ENCODE measurements around the gene COL27A1. TPM values are rescaled to one million over a fixed set of nuclear protein-coding genes. Genes with fewer than 3 reads are reported as not detected.
A peak's percentile ranks its signal among the peaks of the same experiment; 100 is the strongest.

COL27A1 gene
- total and polyA plus RNA-seq, 4 donors, result 1.9 to 59.4 (median 45.6) TPM

DNA sequence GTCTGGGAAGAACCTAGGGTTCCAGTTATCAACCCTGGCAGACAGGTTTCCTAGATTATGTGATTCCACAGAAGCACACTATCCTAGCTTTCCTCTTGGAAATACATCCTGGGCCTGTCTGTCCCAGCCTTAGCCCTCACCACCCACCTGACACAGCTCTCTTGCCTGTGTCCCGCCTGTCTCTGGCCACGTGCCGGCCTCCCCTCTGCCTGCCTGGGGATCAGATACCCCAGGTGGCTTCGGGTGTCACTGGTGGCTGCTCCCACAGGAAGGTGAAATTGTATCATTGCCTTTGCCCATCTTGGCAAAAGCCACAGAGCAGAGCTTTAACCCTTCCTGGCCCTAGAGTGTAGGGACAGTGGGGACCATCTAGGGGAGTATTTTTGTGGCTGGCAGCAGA lies 6.2 kb downstream of the COL27A1 start:
- Histone ChIP-seq H3K4me3 (ENCODE audit: low read length in 2 of 2) (no peak overlapping the region), H3K9me3 (ENCODE audit: control insufficient read depth, low read length) (no peaks in the 10 kb centered on the region), H3K4me1 (ENCODE audit: control insufficient read depth in 1 of 2, insufficient read depth in 2 of 2, low read length in 2 of 2) (no peaks in the 10 kb centered on the region), H3K27me3 (ENCODE audit: control insufficient read depth in 1 of 2, insufficient read depth in 2 of 2, low read length in 1 of 2) (no peaks in the 10 kb centered on the region), H3K36me3 (ENCODE audit: control insufficient read depth in 1 of 2, insufficient read depth in 2 of 2, low read length in 1 of 2) (no peaks in the 10 kb centered on the region), H3K27ac (ENCODE audit: low read depth in 1 of 2, low read length in 2 of 2) (no peak overlapping the region)
- WGBS, 2 donors, result 63 to 69% methylated on average over 4 of the region's 4 CpGs
- ATAC-seq (ENCODE audit: low FRiP score) (no peak), DNase-seq (no peak)
- intact Hi-C loops (cut with DNase I), result loop anchor here in 1 of 2 donors (5.0 kb wide), 1 partner anchor 46 kb away; no protein-coding TSS in a partner anchor

DNA sequence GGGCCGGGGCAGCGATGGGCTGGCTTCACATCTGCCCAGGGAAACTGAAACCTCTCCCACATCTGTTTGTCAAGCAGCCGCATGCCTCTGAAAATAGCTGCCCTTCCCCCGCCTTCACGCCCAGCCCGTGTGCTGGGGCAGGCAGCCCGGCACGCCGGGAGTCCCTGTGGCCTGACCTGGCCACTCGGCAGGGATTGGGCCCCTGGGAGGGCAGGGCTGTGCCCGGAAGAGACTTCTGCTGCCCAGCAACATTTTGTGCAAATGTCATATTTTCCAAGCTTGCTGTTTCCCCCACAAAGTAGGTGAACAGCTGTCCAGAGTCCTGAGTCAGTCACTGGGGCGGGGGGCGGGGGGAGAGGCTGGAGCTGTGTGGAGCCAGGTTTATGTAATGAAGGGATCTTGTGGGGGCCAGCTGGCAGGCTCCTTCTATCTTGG lies 8.2 kb downstream of the COL27A1 start:
- no peak overlapping the region for H3K4me3 ChIP-seq (ENCODE audit: low read length in 2 of 2)
- intact Hi-C loops (cut with DNase I), result loop anchor here in 1 of 2 donors (5.0 kb wide), 1 partner anchor 44 kb away; no protein-coding TSS in a partner anchor
- DNase-seq, result peak; percentile 81 to 92

DNA sequence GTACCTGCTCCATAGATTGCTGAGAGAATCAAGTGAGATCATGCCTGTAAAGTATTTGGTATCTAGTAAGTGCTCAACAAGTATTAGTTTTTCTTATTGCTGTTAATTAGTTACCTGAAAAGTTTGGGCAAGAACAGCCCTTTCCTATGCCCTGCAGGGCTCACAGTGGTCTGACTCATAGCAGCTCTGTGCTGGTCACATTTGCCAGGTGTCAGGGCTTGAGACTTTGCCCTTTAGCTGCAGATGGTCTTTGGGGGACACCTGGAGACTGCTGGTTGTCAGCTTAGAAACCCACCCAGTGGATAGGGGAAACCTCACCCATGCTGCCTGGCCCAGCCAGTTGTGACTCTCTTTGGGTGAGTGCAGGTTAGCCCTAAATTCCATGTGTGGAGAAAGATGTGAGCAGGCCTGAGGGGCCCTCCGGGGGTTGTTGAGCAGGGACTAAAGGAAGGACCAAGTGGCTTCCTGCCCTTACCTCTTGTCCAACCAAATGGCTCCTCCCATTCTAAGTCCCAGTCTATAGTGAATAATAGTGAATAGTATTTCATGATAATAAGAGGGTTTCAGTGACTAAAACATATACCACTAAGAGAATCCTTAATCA lies 9.0 kb downstream of the COL27A1 start:
- peak overlapping the region in 1 of 2 donors; percentile 49 for H3K27ac ChIP-seq (ENCODE audit: low read depth in 1 of 2, low read length in 2 of 2)
- WGBS, 2 donors, result 67 to 81% methylated on average over 1 of the region's 1 CpG
- DNase-seq, result peak in 1 of 2 donors; percentile 65
- no peak for ATAC-seq (ENCODE audit: low FRiP score)
- no peaks in the 10 kb centered on the region for H3K4me1 ChIP-seq (ENCODE audit: control insufficient read depth in 1 of 2, insufficient read depth in 2 of 2, low read length in 2 of 2)
- no peak overlapping the region for H3K4me3 ChIP-seq (ENCODE audit: low read length in 2 of 2)
- intact Hi-C loops (cut with DNase I), result loop anchor here in 1 of 2 donors (5.0 kb wide), 1 partner anchor 43 kb away; no protein-coding TSS in a partner anchor
- H3K36me3 ChIP-seq (ENCODE audit: control insufficient read depth in 1 of 2, insufficient read depth in 2 of 2, low read length in 1 of 2), result no peaks in the 10 kb centered on the region
- no peaks in the 10 kb centered on the region for H3K27me3 ChIP-seq (ENCODE audit: control insufficient read depth in 1 of 2, insufficient read depth in 2 of 2, low read length in 1 of 2)
- no peaks in the 10 kb centered on the region for H3K9me3 ChIP-seq (ENCODE audit: control insufficient read depth, low read length)

More for the DNA sequence above, 8.2 kb downstream of the COL27A1 start:
- Histone ChIP-seq H3K36me3 (ENCODE audit: control insufficient read depth in 1 of 2, insufficient read depth in 2 of 2, low read length in 1 of 2) (no peaks in the 10 kb centered on the region), H3K4me1 (ENCODE audit: control insufficient read depth in 1 of 2, insufficient read depth in 2 of 2, low read length in 2 of 2) (no peaks in the 10 kb centered on the region), H3K27me3 (ENCODE audit: control insufficient read depth in 1 of 2, insufficient read depth in 2 of 2, low read length in 1 of 2) (no peaks in the 10 kb centered on the region), H3K9me3 (ENCODE audit: control insufficient read depth, low read length) (no peaks in the 10 kb centered on the region), H3K27ac (ENCODE audit: low read depth in 1 of 2, low read length in 2 of 2) (peak overlapping the region; percentile 39 to 57)
- 2 to 3% methylated on average over 11 to 13 of the region's 13 CpGs for WGBS, 2 donors
- peak; percentile 82 for ATAC-seq (ENCODE audit: low FRiP score)

DNA sequence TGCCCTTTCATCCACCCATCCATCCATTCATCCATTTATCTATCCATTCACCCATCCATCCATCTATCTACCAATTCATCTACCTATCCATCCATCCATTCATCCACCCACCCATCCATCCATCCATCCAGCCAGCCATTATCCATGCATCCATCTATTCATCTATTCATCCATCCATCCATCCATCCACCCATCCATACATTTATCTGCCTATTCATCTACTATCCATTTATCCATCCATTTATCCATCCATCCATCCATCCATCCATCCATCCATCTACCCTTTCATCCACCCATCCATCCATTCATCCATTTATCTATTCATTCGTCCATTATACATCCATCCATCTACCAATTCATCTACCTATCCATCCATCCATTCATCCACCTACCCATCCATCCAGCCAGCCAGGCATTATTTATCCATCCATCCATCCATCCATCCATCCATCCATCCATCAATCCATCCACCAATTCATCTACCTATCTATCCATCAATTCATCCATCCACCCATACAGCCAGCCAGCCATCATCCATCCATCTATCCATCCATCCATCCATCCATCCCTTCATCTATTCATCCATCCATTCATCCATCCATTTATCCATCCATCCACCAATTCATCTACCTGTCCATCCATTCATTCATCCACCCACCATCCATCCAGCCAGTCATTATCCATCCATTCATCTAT lies 10.2 kb downstream of the COL27A1 start:
- WGBS, 2 donors, result 90 to 91% methylated on average over 1 of the region's 1 CpG
- H3K4me3 ChIP-seq (ENCODE audit: low read length in 2 of 2), result no peak overlapping the region
- ATAC-seq (ENCODE audit: low FRiP score) (no peak), DNase-seq (no peak)
- no peaks in the 10 kb centered on the region for H3K27me3 ChIP-seq (ENCODE audit: control insufficient read depth in 1 of 2, insufficient read depth in 2 of 2, low read length in 1 of 2)
- intact Hi-C loops (cut with DNase I), result no loop called here
- no peak overlapping the region for H3K27ac ChIP-seq (ENCODE audit: low read depth in 1 of 2, low read length in 2 of 2)
- H3K36me3 ChIP-seq (ENCODE audit: control insufficient read depth in 1 of 2, insufficient read depth in 2 of 2, low read length in 1 of 2), result no peaks in the 10 kb centered on the region
- no peaks in the 10 kb centered on the region for H3K4me1 ChIP-seq (ENCODE audit: control insufficient read depth in 1 of 2, insufficient read depth in 2 of 2, low read length in 2 of 2)
- no peaks in the 10 kb centered on the region for H3K9me3 ChIP-seq (ENCODE audit: control insufficient read depth, low read length)

DNA sequence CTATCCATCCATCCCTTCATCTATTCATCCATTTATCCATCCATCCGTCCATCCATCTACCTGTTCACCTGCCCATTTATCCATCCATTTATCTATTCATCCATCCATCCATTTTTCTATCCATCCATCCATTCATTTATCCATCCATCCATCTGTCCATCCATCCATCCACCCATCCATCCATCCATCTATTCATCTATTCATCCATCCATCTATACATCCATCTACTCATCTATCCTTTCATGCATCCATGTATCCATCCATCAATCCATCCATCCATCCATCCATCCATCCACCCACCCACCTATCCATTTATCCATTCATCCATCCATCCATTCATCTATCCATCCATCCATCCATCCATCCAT lies 10.8 kb downstream of the COL27A1 start:
- WGBS, 2 donors, result 96 to 97% methylated on average over 1 of the region's 1 CpG
- H3K4me3 ChIP-seq (ENCODE audit: low read length in 2 of 2), result no peak overlapping the region

DNA sequence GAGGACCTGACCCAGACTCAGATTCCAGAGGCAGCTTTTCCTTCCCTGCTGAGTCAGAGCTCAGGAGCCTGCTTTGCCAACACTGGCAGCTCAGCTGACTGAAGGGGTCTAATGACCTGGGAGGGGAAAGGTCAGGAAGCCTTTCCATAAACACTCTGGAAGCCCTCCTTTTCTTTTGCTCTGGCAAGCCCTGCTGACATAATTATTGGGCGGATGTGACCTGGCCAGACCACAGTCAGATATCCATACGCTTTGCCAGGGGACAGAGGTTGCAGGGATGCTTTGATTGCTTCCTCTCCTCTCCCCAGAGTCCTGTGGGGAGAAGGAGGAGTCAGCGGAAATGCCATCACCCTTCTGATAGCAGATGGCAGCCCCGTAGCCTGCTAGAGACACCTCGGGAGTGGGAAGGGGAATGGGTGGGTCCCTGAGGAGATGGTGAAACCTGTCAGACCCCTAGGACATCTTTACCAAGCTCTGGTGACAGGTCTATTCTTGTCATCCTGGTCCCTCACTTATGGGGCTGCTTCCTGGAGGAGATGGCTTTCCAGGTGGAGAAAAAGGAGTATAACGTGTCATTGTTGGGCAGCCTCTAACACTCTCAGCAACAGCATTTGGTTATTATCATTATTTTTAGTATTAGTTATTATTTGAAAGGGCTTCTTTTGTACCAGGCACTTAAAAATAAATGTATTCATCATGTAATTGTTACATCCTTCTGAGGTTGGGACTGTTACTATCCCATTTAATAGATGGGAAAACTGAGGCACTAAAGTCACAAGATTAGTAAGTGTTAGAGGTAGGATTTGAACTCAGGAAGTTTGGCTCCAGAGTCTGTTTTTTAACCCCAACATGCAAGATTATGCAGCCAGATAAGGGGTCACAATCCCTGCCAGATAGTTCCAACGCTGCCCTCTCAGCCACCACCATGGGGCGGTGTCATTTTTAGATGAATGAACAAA lies 11.6 kb downstream of the COL27A1 start:
- DNase-seq (peak in 1 of 2 donors; percentile 60), ATAC-seq (ENCODE audit: low FRiP score) (no peak)
- WGBS, 2 donors, result 64 to 67% methylated on average over 8 of the region's 8 CpGs
- Histone ChIP-seq H3K4me1 (ENCODE audit: control insufficient read depth in 1 of 2, insufficient read depth in 2 of 2, low read length in 2 of 2) (no peaks in the 10 kb centered on the region), H3K27ac (ENCODE audit: low read depth in 1 of 2, low read length in 2 of 2) (peak overlapping the region in 1 of 2 donors; percentile 14), H3K4me3 (ENCODE audit: low read length in 2 of 2) (no peak overlapping the region), H3K9me3 (ENCODE audit: control insufficient read depth, low read length) (no peaks in the 10 kb centered on the region), H3K36me3 (ENCODE audit: control insufficient read depth in 1 of 2, insufficient read depth in 2 of 2, low read length in 1 of 2) (no peaks in the 10 kb centered on the region), H3K27me3 (ENCODE audit: control insufficient read depth in 1 of 2, insufficient read depth in 2 of 2, low read length in 1 of 2) (no peaks in the 10 kb centered on the region)
- intact Hi-C loops (cut with DNase I), result no loop called here

More for the DNA sequence above, 10.8 kb downstream of the COL27A1 start:
- ATAC-seq (ENCODE audit: low FRiP score), result no peak
- Histone ChIP-seq H3K27ac (ENCODE audit: low read depth in 1 of 2, low read length in 2 of 2) (no peak overlapping the region), H3K4me1 (ENCODE audit: control insufficient read depth in 1 of 2, insufficient read depth in 2 of 2, low read length in 2 of 2) (no peaks in the 10 kb centered on the region), H3K36me3 (ENCODE audit: control insufficient read depth in 1 of 2, insufficient read depth in 2 of 2, low read length in 1 of 2) (no peaks in the 10 kb centered on the region), H3K27me3 (ENCODE audit: control insufficient read depth in 1 of 2, insufficient read depth in 2 of 2, low read length in 1 of 2) (no peaks in the 10 kb centered on the region), H3K9me3 (ENCODE audit: control insufficient read depth, low read length) (no peaks in the 10 kb centered on the region)
- intact Hi-C loops (cut with DNase I), result no loop called here
- no peak for DNase-seq

DNA sequence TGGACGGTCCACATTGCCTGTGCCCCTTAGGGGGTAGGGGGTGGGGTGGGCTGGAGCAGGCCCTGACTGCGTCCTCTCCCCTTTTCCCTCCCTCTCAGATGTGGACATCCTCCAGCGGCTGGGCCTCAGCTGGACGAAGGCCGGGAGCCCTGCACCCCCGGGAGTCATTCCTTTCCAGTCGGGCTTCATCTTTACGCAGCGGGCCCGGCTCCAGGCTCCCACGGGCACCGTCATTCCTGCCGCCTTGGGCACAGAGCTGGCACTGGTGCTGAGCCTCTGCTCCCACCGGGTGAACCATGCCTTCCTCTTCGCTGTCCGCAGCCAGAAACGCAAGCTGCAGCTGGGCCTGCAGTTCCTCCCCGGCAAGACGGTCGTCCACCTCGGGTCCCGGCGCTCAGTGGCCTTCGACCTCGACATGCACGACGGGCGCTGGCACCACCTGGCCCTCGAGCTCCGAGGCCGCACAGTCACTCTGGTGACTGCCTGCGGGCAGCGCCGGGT lies 12.3 kb downstream of the COL27A1 start:
- 17 to 18% methylated on average over 34 of the region's 34 CpGs for WGBS, 2 donors
- no peak overlapping the region for H3K4me3 ChIP-seq (ENCODE audit: low read length in 2 of 2)
- no peaks in the 10 kb centered on the region for H3K27me3 ChIP-seq (ENCODE audit: control insufficient read depth in 1 of 2, insufficient read depth in 2 of 2, low read length in 1 of 2)
- no peaks in the 10 kb centered on the region for H3K4me1 ChIP-seq (ENCODE audit: control insufficient read depth in 1 of 2, insufficient read depth in 2 of 2, low read length in 2 of 2)
- peak overlapping the region in 1 of 2 donors; percentile 14 for H3K27ac ChIP-seq (ENCODE audit: low read depth in 1 of 2, low read length in 2 of 2)
- ATAC-seq (ENCODE audit: low FRiP score) (peak; percentile 40), DNase-seq (peak in 1 of 2 donors; percentile 91)
- intact Hi-C loops (cut with DNase I), result no loop called here
- no peaks in the 10 kb centered on the region for H3K9me3 ChIP-seq (ENCODE audit: control insufficient read depth, low read length)
- no peaks in the 10 kb centered on the region for H3K36me3 ChIP-seq (ENCODE audit: control insufficient read depth in 1 of 2, insufficient read depth in 2 of 2, low read length in 1 of 2)

DNA sequence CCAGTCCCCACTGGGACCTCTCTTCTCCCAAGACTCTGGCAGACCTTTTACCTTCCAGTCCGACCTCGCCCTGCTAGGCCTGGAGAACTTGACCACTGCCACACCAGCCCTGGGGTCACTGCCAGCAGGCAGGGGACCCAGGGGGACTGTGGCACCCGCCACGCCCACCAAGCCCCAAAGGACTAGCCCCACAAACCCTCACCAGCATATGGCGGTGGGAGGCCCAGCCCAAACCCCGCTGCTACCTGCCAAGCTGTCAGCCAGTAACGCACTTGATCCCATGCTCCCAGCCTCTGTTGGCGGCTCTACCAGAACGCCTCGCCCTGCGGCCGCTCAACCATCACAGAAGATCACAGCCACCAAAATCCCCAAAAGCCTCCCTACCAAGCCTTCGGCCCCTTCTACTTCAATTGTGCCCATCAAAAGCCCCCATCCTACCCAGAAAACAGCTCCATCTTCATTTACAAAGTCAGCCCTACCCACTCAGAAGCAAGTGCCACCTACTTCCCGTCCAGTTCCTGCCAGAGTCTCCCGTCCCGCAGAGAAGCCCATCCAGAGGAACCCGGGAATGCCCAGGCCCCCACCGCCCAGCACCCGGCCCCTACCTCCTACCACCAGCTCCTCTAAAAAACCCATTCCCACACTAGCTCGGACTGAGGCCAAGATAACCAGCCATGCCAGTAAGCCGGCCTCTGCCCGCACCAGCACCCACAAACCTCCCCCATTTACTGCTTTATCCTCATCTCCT lies 13.1 kb downstream of the COL27A1 start:
- Histone ChIP-seq H3K36me3 (ENCODE audit: control insufficient read depth in 1 of 2, insufficient read depth in 2 of 2, low read length in 1 of 2) (no peaks in the 10 kb centered on the region), H3K9me3 (ENCODE audit: control insufficient read depth, low read length) (no peaks in the 10 kb centered on the region), H3K27ac (ENCODE audit: low read depth in 1 of 2, low read length in 2 of 2) (peak overlapping the region in 1 of 2 donors; percentile 28), H3K27me3 (ENCODE audit: control insufficient read depth in 1 of 2, insufficient read depth in 2 of 2, low read length in 1 of 2) (no peaks in the 10 kb centered on the region), H3K4me3 (ENCODE audit: low read length in 2 of 2) (no peak overlapping the region), H3K4me1 (ENCODE audit: control insufficient read depth in 1 of 2, insufficient read depth in 2 of 2, low read length in 2 of 2) (no peaks in the 10 kb centered on the region)
- DNase-seq, result peak in 1 of 2 donors; percentile 55
- intact Hi-C loops (cut with DNase I), result no loop called here
- WGBS, 2 donors, result 51 to 53% methylated on average over 22 of the region's 22 CpGs
- ATAC-seq (ENCODE audit: low FRiP score), result no peak
